Measurements from ENCODE around the gene CRIP2. TPM values are rescaled to one million over a fixed set of nuclear protein-coding genes. Genes with fewer than 3 reads are reported as not detected.

CRIP2 gene
- total RNA-seq, 1 experiment from 2014 or later: 50.5 TPM

- peaks cover 12% of the 10 kb centered on the region for H3K36me3 Mint-ChIP-seq (ENCODE audit: insufficient read depth, unreplicated experiment)
- intact Hi-C loops (cut with micrococcal nuclease): no loop called here
- H3K9me3 Mint-ChIP-seq (ENCODE audit: unreplicated experiment): no peaks in the 10 kb centered on the region
- H3K4me3 Mint-ChIP-seq (ENCODE audit: unreplicated experiment): no peak overlapping the region
- ChIA-PET CTCF (no interaction called here), POLR2A (no interaction called here)
- H3K27me3 Mint-ChIP-seq (ENCODE audit: insufficient read depth, unreplicated experiment): no peaks in the 10 kb centered on the region
- H3K4me1 Mint-ChIP-seq (ENCODE audit: insufficient read depth, unreplicated experiment): peaks cover 18% of the 10 kb centered on the region
- DNase-seq (ENCODE audit: unreplicated experiment): no peak
- no TSS peak for BruUV-seq (replicated peaks)
- no peak overlapping the region for H3K27ac Mint-ChIP-seq (ENCODE audit: low read depth, unreplicated experiment)
- TF ChIP-seq CTCF (IDR thresholded peaks at IDR 0.05; ENCODE audit: unreplicated experiment): no peak
Measured at GRCh38 chr14:105486974-105487448, 12.4 kb downstream of the CRIP2 start.

- H3K4me1 Mint-ChIP-seq (ENCODE audit: insufficient read depth, unreplicated experiment): peaks cover 13% of the 10 kb centered on the region
- intact Hi-C loops (cut with micrococcal nuclease): no loop called here
- no peaks in the 10 kb centered on the region for H3K27me3 Mint-ChIP-seq (ENCODE audit: insufficient read depth, unreplicated experiment)
- BruUV-seq (replicated peaks): no TSS peak
- no peaks in the 10 kb centered on the region for H3K9me3 Mint-ChIP-seq (ENCODE audit: unreplicated experiment)
- no peak overlapping the region for H3K4me3 Mint-ChIP-seq (ENCODE audit: unreplicated experiment)
- ChIA-PET POLR2A (no interaction called here), CTCF (no interaction called here)
- H3K36me3 Mint-ChIP-seq (ENCODE audit: insufficient read depth, unreplicated experiment): peaks cover 7% of the 10 kb centered on the region
- no peak overlapping the region for H3K27ac Mint-ChIP-seq (ENCODE audit: low read depth, unreplicated experiment)
- DNase-seq (ENCODE audit: unreplicated experiment): no peak
- no peak for TF ChIP-seq CTCF (IDR thresholded peaks at IDR 0.05; ENCODE audit: unreplicated experiment)
Measured at GRCh38 chr14:105487449-105487985, 12.9 kb downstream of the CRIP2 start.

GRCh38 chr14:105487986-105488777 lies 13.6 kb downstream of the CRIP2 start:
- Mint-ChIP-seq H3K4me3 (ENCODE audit: unreplicated experiment) (no peak overlapping the region), H3K36me3 (ENCODE audit: insufficient read depth, unreplicated experiment) (peaks cover 7% of the 10 kb centered on the region), H3K4me1 (ENCODE audit: insufficient read depth, unreplicated experiment) (peaks cover 11% of the 10 kb centered on the region), H3K27me3 (ENCODE audit: insufficient read depth, unreplicated experiment) (no peaks in the 10 kb centered on the region), H3K9me3 (ENCODE audit: unreplicated experiment) (no peaks in the 10 kb centered on the region), H3K27ac (ENCODE audit: low read depth, unreplicated experiment) (no peak overlapping the region)
- CTCF ChIA-PET: interaction anchor here (0.6 to 2.5 kb wide), 4 partner anchors 7 to 298 kb away, joined by 4 to 45 read pairs (median 24); no protein-coding TSS in a partner anchor
- BruUV-seq (replicated peaks): no TSS peak
- DNase-seq (ENCODE audit: unreplicated experiment): no peak
- POLR2A ChIA-PET: no interaction called here
- intact Hi-C loops (cut with micrococcal nuclease): no loop called here
- no peak for TF ChIP-seq CTCF (IDR thresholded peaks at IDR 0.05; ENCODE audit: unreplicated experiment)

- no TSS peak for BruUV-seq (replicated peaks)
- DNase-seq (ENCODE audit: unreplicated experiment): no peak
- intact Hi-C loops (cut with micrococcal nuclease): no loop called here
- H3K36me3 Mint-ChIP-seq (ENCODE audit: insufficient read depth, unreplicated experiment): peaks cover 7% of the 10 kb centered on the region
- ChIA-PET POLR2A (interaction anchor here (0.6 to 1.8 kb wide), 9 partner anchors 8 to 397 kb away, joined by 3 to 30 read pairs (median 4); partner anchors contain the start of gene TEX22), CTCF (interaction anchor here (0.5 to 2.5 kb wide), 21 partner anchors 8 to 1735 kb away, joined by 3 to 45 read pairs (median 4); no protein-coding TSS in a partner anchor)
- no peak overlapping the region for H3K27ac Mint-ChIP-seq (ENCODE audit: low read depth, unreplicated experiment)
- no peaks in the 10 kb centered on the region for H3K9me3 Mint-ChIP-seq (ENCODE audit: unreplicated experiment)
- TF ChIP-seq CTCF (IDR thresholded peaks at IDR 0.05; ENCODE audit: unreplicated experiment): no peak
- peaks cover 11% of the 10 kb centered on the region for H3K4me1 Mint-ChIP-seq (ENCODE audit: insufficient read depth, unreplicated experiment)
- H3K4me3 Mint-ChIP-seq (ENCODE audit: unreplicated experiment): peak overlapping the region; percentile 78
- H3K27me3 Mint-ChIP-seq (ENCODE audit: insufficient read depth, unreplicated experiment): no peaks in the 10 kb centered on the region
Measured at GRCh38 chr14:105488781-105489541, 14.3 kb downstream of the CRIP2 start.

Measured in MCF 10A (cell line).